Measurements from ENCODE around the gene LIN52. TPM values are rescaled to one million over a fixed set of nuclear protein-coding genes. Genes with fewer than 3 reads are reported as not detected.

Gene LIN52
- total RNA-seq, 2 donors from 2014 or later, result 7.8 to 8.1 TPM

DNA sequence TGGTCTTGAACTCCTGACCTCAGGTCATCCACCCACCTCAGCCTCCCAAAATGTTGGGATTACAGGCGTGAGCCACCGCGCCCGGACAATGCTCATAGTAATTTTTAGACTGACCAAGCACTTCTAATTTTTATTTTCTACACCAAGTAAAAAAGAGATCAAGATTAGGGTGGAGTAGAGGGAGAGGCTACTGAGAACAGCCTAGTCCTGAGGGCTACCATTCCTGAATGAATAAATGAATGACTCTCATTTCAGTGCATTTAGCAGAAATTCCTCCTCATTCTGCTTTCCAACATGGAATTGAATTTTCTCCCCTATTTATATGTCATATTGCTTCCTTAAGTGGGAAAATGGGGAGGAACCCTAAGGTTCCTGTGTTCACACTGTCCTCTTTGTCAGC lies 39.2 kb upstream of the LIN52 start:
- Histone ChIP-seq H3K9me3 (no peaks in the 10 kb centered on the region), H3K36me3 (no peaks in the 10 kb centered on the region), H3K4me3 (no peak overlapping the region), H3K4me1 (replicated peaks) (no peaks in the 10 kb centered on the region), H3K27ac (no peak overlapping the region), H3K27me3 (replicated peaks; ENCODE audit: insufficient read depth) (no peaks in the 10 kb centered on the region)
- WGBS, result 99% methylated on average over 4 of the region's 4 CpGs
- TF ChIP-seq CTCF (IDR thresholded peaks at IDR 0.05) (no peak), POLR2A (IDR thresholded peaks at IDR 0.05) (no peak), POLR2AphosphoS5 (IDR thresholded peaks at IDR 0.05) (no peak)
- no peak for DNase-seq (ENCODE audit: low spot score)
- intact Hi-C loops (cut with DNase I), result no loop called here

DNA sequence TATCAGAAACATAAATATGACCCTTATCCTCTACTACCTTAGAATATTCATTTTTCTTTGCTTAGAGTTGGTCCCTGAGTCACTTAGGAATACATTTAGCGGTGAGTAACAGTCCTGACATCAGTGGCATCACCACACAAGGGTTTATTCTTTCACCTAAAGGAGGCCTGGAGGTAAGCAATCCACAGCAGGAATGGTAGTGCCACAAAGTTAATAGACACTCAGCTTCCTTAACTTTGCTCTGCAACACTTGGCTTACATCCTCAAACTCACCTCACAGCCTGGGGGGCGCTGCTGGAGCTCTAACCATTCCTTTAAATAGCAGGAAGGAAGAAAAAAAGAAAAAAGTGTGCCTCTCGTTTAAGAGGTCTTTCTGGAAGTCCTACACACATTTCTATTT lies 36.5 kb upstream of the LIN52 start:
- no peak for DNase-seq (ENCODE audit: low spot score)
- intact Hi-C loops (cut with DNase I), result no loop called here
- TF ChIP-seq POLR2A (IDR thresholded peaks at IDR 0.05) (no peak), CTCF (IDR thresholded peaks at IDR 0.05) (no peak)
- no peaks in the 10 kb centered on the region for H3K9me3 ChIP-seq
- H3K4me3 ChIP-seq, result no peak overlapping the region
- H3K4me1 ChIP-seq (replicated peaks), result no peaks in the 10 kb centered on the region
- H3K36me3 ChIP-seq, result no peaks in the 10 kb centered on the region
- no peak overlapping the region for H3K27ac ChIP-seq
- no peaks in the 10 kb centered on the region for H3K27me3 ChIP-seq (replicated peaks; ENCODE audit: insufficient read depth)
- 54% methylated on average over 3 of the region's 3 CpGs for WGBS

DNA sequence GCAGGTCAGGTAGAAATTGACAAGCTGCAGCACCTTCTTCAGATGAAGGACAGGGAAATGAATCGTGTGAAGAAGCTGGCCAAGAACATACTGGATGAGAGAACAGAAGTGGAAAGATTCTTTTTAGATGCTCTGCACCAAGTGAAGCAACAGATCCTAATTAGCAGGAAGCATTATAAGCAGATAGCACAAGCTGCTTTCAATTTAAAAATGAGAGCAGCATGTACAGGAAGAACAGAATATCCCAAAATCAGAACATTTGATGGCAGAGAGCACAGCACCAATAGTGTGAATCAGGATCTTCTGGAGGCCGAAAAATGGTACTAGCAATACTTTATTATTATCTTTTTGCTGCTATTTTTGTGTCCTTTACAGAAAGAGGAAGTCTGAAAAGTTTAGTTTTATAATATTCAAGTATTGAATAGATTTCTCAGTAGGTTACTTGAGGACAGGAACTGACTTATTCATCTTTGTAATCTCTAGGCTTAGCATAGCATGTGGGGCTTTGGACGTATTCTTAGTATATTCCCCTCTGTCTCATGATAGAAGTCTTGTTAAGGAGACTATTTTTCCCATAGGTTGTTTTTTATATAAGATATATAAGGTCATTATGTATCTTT lies 34.8 kb upstream of the LIN52 start:
- H3K36me3 ChIP-seq, result no peaks in the 10 kb centered on the region
- H3K27me3 ChIP-seq (replicated peaks; ENCODE audit: insufficient read depth), result no peaks in the 10 kb centered on the region
- no peak for DNase-seq (ENCODE audit: low spot score)
- no peak overlapping the region for H3K27ac ChIP-seq
- H3K4me1 ChIP-seq (replicated peaks), result no peaks in the 10 kb centered on the region
- WGBS, result 65% methylated on average over 3 of the region's 3 CpGs
- intact Hi-C loops (cut with DNase I), result no loop called here
- H3K9me3 ChIP-seq, result no peaks in the 10 kb centered on the region
- TF ChIP-seq POLR2AphosphoS5 (IDR thresholded peaks at IDR 0.05) (no peak), CTCF (IDR thresholded peaks at IDR 0.05) (no peak), POLR2A (IDR thresholded peaks at IDR 0.05) (no peak)
- no peak overlapping the region for H3K4me3 ChIP-seq

DNA sequence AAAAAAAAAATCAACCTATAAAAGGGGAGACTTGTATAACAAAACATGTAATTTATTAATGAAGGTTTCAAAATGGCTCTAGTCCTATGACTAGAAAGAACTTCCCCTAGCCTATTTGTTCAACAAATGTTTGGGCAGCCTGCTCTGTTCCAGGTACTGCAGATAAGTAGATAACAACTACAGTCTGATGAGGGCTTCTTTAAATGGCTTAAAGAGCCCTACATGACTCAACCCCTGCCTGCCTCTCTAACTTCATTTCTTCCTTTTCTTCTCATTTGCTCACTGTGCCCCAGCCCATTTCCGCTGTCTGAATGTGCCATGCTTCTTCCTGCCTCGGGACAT lies 22.0 kb upstream of the LIN52 start:
- H3K4me3 ChIP-seq, result no peak overlapping the region
- no peaks in the 10 kb centered on the region for H3K27me3 ChIP-seq (replicated peaks; ENCODE audit: insufficient read depth)
- H3K9me3 ChIP-seq, result no peaks in the 10 kb centered on the region
- peaks cover 0 to 9% of the 10 kb centered on the region in 2 donors for H3K36me3 ChIP-seq
- peak; percentile 49 for TF ChIP-seq POLR2AphosphoS5 (IDR thresholded peaks at IDR 0.05)
- no peak for TF ChIP-seq CTCF (IDR thresholded peaks at IDR 0.05)
- H3K4me1 ChIP-seq (replicated peaks), result no peaks in the 10 kb centered on the region
- intact Hi-C loops (cut with DNase I), result no loop called here
- WGBS, result 79% methylated on average over 2 of the region's 2 CpGs
- DNase-seq (ENCODE audit: low spot score), result peak; percentile 24
- no peak overlapping the region for H3K27ac ChIP-seq

DNA sequence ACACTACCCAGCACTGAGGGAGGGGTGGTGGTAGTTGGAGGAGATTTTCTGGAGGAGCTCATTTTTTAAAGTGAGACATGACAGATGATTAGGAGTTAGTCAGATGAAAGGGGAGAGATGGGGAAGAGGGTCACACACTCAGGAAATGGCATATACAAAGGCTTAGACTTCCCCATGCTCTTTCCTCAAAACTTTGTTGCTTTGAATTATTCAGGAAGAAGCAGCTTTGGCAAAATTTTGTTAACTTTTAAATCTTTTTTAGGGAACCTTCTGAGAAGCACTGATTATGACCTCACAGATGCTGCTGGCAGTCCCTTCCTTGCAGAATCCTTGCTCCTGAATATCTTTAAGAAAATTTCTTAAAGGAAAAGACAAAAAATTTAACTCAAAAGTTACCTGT lies 20.3 kb upstream of the LIN52 start:
- DNase-seq (ENCODE audit: low spot score), result no peak
- H3K36me3 ChIP-seq, result peaks cover 0 to 9% of the 10 kb centered on the region in 2 donors
- H3K27me3 ChIP-seq (replicated peaks; ENCODE audit: insufficient read depth), result no peaks in the 10 kb centered on the region
- H3K4me3 ChIP-seq, result no peak overlapping the region
- H3K4me1 ChIP-seq (replicated peaks), result no peaks in the 10 kb centered on the region
- H3K9me3 ChIP-seq, result no peaks in the 10 kb centered on the region
- intact Hi-C loops (cut with DNase I), result no loop called here
- no peak overlapping the region for H3K27ac ChIP-seq
- TF ChIP-seq POLR2AphosphoS5 (IDR thresholded peaks at IDR 0.05) (no peak), CTCF (IDR thresholded peaks at IDR 0.05) (no peak), POLR2A (IDR thresholded peaks at IDR 0.05) (no peak)
